GM21717 (cell line): ENCODE data around the gene TP53AIP1.

ENCODE experiments used
- ATAC-seq: cut with Tn5 transposase; IDR thresholded peaks from one replicate; pipeline ENCODE4 v1.9.1; 2021; ENCODE audit warnings: mild to moderate bottlenecking, moderate library complexity; ENCODE audit not compliant: unreplicated experiment

Gene TP53AIP1

DNA sequence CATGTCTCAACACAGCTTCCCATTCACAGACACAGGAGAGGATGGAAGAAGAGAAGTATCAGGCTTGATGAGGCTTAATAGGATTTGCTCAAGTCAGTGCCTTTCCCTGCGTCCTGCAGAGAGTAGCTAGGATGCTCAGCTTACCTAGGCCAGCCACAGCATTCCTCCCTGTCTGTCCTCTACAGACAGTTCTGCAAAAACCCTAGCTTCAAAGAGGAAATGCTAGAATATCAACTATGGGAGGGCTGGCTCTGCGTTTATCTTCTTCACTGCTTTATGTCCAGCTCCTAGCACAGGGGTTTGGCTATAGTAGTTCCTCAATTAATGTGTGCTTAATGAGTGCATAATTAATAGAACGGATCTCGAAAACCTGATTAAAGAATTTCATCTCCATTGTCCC, 35.1 kb downstream of the TP53AIP1 start:
- ATAC-seq = no peak

- no peak for ATAC-seq
These were observed 36.3 kb downstream of the TP53AIP1 start for GRCh38 chr11:128906185-128907050.

GRCh38 chr11:128905345-128906184, 37.1 kb downstream of the TP53AIP1 start:
- peak; percentile 44 for ATAC-seq

- peak; percentile 39 for ATAC-seq
These were observed 37.9 kb downstream of the TP53AIP1 start for GRCh38 chr11:128904656-128905344.

GRCh38 chr11:128904303-128904655, 38.4 kb downstream of the TP53AIP1 start:
- ATAC-seq = no peak

DNA sequence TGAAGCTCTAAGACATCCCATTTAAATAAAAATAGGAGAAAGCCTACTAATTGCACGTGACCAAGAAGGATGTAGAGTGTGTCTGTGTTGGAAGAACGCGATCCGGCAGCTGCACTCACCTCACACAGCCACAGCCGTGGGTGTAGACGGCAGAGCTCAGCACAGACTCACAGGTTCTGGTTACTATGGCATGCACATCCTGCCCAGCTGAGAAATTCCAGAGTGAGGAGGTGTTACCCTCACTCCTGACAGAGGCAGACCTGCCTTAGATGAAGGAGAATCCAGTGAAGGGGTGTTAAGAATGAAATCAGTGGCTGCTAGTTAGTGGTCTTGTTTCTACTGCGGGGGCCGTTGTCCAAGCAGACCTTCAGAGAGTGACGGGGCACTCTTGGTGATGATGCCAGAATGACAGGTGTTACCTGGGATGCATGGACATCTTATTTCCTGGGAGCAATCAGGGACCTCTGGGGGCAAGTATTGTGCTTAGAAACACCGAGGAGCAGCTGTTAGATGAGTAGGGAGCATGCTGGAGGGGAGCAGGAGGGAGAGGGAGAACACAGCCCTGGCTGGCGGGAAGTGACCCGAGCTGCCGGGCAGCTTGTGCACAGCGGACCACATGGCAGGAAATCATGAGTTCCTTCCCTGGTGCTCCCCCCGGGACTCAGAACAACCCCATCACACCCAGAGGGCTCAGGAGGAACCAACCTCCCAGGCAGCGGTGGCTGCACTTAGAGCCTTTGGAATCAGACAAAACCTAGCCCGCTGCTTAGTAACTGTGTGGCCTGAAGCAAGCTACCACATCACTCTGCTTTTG, 39.2 kb downstream of the TP53AIP1 start:
- no peak for ATAC-seq

- ATAC-seq = no peak
These were observed 40.1 kb downstream of the TP53AIP1 start for GRCh38 chr11:128902515-128903066.

- ATAC-seq = no peak
These were observed 40.8 kb downstream of the TP53AIP1 start for GRCh38 chr11:128901653-128902514.

DNA sequence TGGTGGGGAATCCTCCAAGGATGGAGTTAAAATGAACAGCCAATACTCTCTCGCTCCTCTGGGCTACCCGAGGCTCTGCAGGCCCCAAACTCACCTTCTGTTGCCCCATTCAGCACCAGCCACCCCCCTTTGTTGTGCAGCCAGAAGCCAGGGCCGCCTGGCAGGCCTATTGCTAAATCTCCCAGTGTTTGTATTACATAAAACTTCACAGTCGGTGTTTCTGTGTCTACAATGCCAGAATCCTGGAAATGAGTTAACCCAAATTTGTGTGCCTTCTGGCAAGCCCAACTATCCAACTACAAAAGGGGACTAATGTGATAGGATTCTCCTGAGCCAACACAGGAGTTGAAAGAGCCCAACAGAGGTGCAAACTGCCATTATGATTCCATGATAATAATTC, 42.2 kb downstream of the TP53AIP1 start:
- no peak for ATAC-seq

GRCh38 chr11:128898580-128899344, 43.9 kb downstream of the TP53AIP1 start:
- ATAC-seq = no peak

GRCh38 chr11:128897826-128898225, 44.8 kb downstream of the TP53AIP1 start:
- ATAC-seq = no peak

DNA sequence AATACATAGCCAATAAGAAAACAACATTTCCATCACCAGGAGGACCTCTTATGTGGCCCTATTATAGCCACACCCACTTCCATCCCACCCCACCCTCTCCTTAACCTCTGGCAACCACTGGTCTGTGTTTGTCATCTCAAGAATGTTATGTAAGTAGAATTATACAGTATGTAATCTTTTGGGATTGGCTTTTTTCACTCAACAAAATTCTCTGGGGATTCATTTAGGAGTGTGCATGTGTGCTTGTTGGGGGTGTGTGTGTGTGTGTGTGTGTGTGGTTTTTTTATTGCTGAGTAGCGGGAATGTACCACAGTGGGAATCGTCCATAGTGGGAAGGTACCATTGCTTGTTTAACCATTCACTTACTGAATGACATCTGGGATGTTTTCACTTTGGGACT, 46.3 kb downstream of the TP53AIP1 start:
- ATAC-seq = no peak

GRCh38 chr11:128895526-128895925, 47.1 kb downstream of the TP53AIP1 start:
- no peak for ATAC-seq

DNA sequence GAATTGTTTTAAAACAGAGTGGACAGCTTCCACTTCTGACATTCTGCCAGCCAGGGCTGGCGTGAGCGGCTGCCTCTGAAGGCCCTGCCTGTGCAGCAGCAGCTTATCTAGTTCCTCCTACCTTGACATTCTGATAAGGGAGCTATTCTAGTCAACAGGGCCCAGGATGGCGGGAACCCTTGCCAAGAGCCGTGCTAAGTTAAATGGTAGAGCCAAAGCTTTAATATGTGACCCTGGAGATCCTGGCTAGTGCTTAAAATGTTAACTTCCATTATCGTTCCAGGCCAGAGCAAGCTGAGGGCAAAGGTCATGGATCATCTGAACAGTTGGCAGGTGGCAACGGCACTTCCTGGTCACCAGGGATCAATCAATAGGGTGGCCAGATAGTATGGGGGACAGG, 48.0 kb downstream of the TP53AIP1 start:
- no peak for ATAC-seq

- no peak for ATAC-seq
These were observed 48.4 kb downstream of the TP53AIP1 start for GRCh38 chr11:128894286-128894681.

- ATAC-seq = peak; percentile 70
These were observed 48.9 kb downstream of the TP53AIP1 start for GRCh38 chr11:128893578-128894285.

GRCh38 chr11:128892866-128893565, 49.7 kb downstream of the TP53AIP1 start:
- no peak for ATAC-seq
